Kidney (tissue), 14 donors: ENCODE data around the gene MTF2. TPM values are rescaled to one million over a fixed set of nuclear protein-coding genes. Genes with fewer than 3 reads are reported as not detected.

Source experiments
- DNase-seq, 5 donors: peaks; one replicate each; pipeline ENCODE4 v3.0.0-alpha.2; 2013 to 2020
- FAIRE-seq: peaks from 2 replicates; lab custom pipeline; 2012; peaks lifted over from hg19 to GRCh38; lab: Jason Lieb, UNC
- H3K27ac ChIP-seq, 2 donors: one replicate each; pipeline ENCODE4 v1.7.0; 2013; ENCODE audit warnings: low read depth in 2 of 2, low read length in 2 of 2, inconsistent platforms in 1 of 2
- H3K27me3 ChIP-seq: one replicate; pipeline ENCODE4 v1.7.1; 2013; ENCODE audit warnings: low read length, inconsistent platforms; ENCODE audit not compliant: control insufficient read depth, insufficient read depth
- H3K36me3 ChIP-seq, 3 donors: one replicate each; pipeline versions ENCODE4 v1.7.0 to v1.7.1; 2013; ENCODE audit warnings: low read length in 3 of 3, control low read depth in 1 of 3, inconsistent platforms in 1 of 3; ENCODE audit not compliant: insufficient read depth in 3 of 3, control insufficient read depth in 2 of 3
- H3K4me1 ChIP-seq, 3 donors: one replicate each; pipeline versions ENCODE4 v1.7.0 to v1.7.1; 2013; ENCODE audit warnings: low read length in 3 of 3, inconsistent platforms in 1 of 3, low read depth in 1 of 3; ENCODE audit not compliant: control insufficient read depth in 2 of 3, insufficient read depth in 2 of 3
- H3K4me3 ChIP-seq, 3 donors: one replicate each; pipeline versions ENCODE4 v1.7.0 to v1.8.1; 2013; ENCODE audit warnings: low read length in 3 of 3, control low read depth in 1 of 3, inconsistent platforms in 1 of 3
- H3K9ac ChIP-seq, 3 donors: one replicate each; pipeline versions ENCODE4 v1.7.0 to v1.7.1; 2013; ENCODE audit warnings: low read length in 3 of 3, control low read depth in 1 of 3, inconsistent platforms in 1 of 3
- H3K9me3 ChIP-seq, 3 donors: one replicate each; pipeline versions ENCODE4 v1.7.0 to v1.7.1; 2013; ENCODE audit warnings: low read length in 3 of 3, control low read depth in 1 of 3, inconsistent platforms in 1 of 3; ENCODE audit not compliant: control insufficient read depth in 2 of 3, insufficient read depth in 1 of 3
- CTCF ChIP-seq: IDR thresholded peaks from 3 replicates; pipeline ENCODE4 v1.5.1; 2012; ENCODE audit warnings: mild to moderate bottlenecking, moderate library complexity, borderline replicate concordance; ENCODE audit not compliant: insufficient read depth; ENCODE audit errors: extremely low read depth
- intact Hi-C: fragments of 100-400 bp; cut with DNase I; formaldehyde crosslinking; loops from one replicate; pipeline ENCODE4 v1.11.1; 2022
- polyA plus RNA-seq: library from polyadenylated mRNA; stranded (reverse); fragments of 350-450 nt; fragmentation: Illumina TruSeq; extraction: RNeasy Lipid Tissue Mini Kit (QIAGEN cat#74804); gene quantifications from one replicate; pipeline ENCODE4 v1.2.3, GENCODE V29; 2014; ENCODE audit warnings: low read depth, low replicate concordance; ENCODE audit not compliant: insufficient read depth
- total RNA-seq: library from RNA; stranded (reverse); fragmentation: NEBNext Ultra II Directional; extraction: Animal tissue kit (Norgen Biotek cat#: 25700); gene quantifications from one replicate; pipeline ENCODE4 v1.2.1, GENCODE V29; 2021
- donor health status: control.
- donor health status: control.
- donor health status: control.
- donor health status: control.
- donor health status: control.
- donor health status: DM: yes; HTN: yes; CAD: no.
- donor health status: Normal renal cell carcinoma (clear cell type).

Gene MTF2
- total and polyA plus RNA-seq, 2 donors from 2014 or later = 8.8 to 30.5 TPM

- intact Hi-C loops = no loop called here
- DNase-seq = no peak
- no peak for FAIRE-seq
- Histone ChIP-seq H3K9me3 (no peaks in the 10 kb centered on the region), H3K27ac (no peak overlapping the region), H3K9ac (no peak overlapping the region), H3K27me3 (no peaks in the 10 kb centered on the region), H3K4me3 (no peak overlapping the region), H3K4me1 (no peaks in the 10 kb centered on the region), H3K36me3 (no peaks in the 10 kb centered on the region)
- no peak for TF ChIP-seq CTCF
These were observed 47.4 kb upstream of the MTF2 start for GRCh38 chr1:93031711-93032110.

- Histone ChIP-seq H3K4me1 (no peaks in the 10 kb centered on the region), H3K4me3 (no peak overlapping the region), H3K9me3 (no peaks in the 10 kb centered on the region), H3K9ac (no peak overlapping the region), H3K36me3 (no peaks in the 10 kb centered on the region), H3K27ac (no peak overlapping the region), H3K27me3 (no peaks in the 10 kb centered on the region)
- DNase-seq = no peak
- intact Hi-C loops = no loop called here
- FAIRE-seq = no peak
- TF ChIP-seq CTCF = no peak
These were observed 46.1 kb upstream of the MTF2 start for GRCh38 chr1:93033029-93033428.

- Histone ChIP-seq H3K36me3 (no peaks in the 10 kb centered on the region), H3K27ac (no peak overlapping the region), H3K9ac (no peak overlapping the region), H3K4me3 (no peak overlapping the region), H3K9me3 (no peaks in the 10 kb centered on the region), H3K4me1 (no peaks in the 10 kb centered on the region), H3K27me3 (no peaks in the 10 kb centered on the region)
- no peak for TF ChIP-seq CTCF
- no peak for FAIRE-seq
- intact Hi-C loops = no loop called here
- DNase-seq = no peak
These were observed 45.3 kb upstream of the MTF2 start for GRCh38 chr1:93033785-93034184.

- no peak for TF ChIP-seq CTCF
- H3K9me3 ChIP-seq = no peaks in the 10 kb centered on the region
- H3K36me3 ChIP-seq = no peaks in the 10 kb centered on the region
- no peak overlapping the region for H3K27ac ChIP-seq
- DNase-seq = no peak
- H3K9ac ChIP-seq = no peak overlapping the region
- intact Hi-C loops = no loop called here
- no peak for FAIRE-seq
- H3K4me3 ChIP-seq = no peak overlapping the region
- H3K4me1 ChIP-seq = no peaks in the 10 kb centered on the region
- no peaks in the 10 kb centered on the region for H3K27me3 ChIP-seq
These were observed 44.7 kb upstream of the MTF2 start for GRCh38 chr1:93034397-93034796.
